Measurements from ENCODE around the gene DUSP12.

Gene DUSP12

GRCh38 chr1:161749509-161750407 is at the start of gene DUSP12:
Gene DUSP12 (plus strand): TSS chr1:161749786. CDS start chr1:161749802, 16 bp downstream.
- Histone ChIP-seq H3K4me2 (ENCODE audit: low read length) (peak within 1 kb of the TSS; percentile 89), H3K27me3 (ENCODE audit: low read depth, low read length) (no peaks in the 10 kb centered on the region), H3K9me3 (ENCODE audit: insufficient read depth, low read length) (peaks cover 7% of the 10 kb centered on the region; the same call in 1 of the 2 replicates), H3K4me1 (ENCODE audit: low read length) (peaks cover 44% of the 10 kb centered on the region), H3K4me3 (ENCODE audit: low read length) (peak within 1 kb of the TSS; percentile 83), H2AFZ (ENCODE audit: low read depth, low read length) (peak within 1 kb of the TSS; percentile 85), H3K27ac (ENCODE audit: low read length) (peak within 1 kb of the TSS; percentile 72), H4K20me1 (ENCODE audit: insufficient read depth, low read length) (peaks cover 5% of the 10 kb centered on the region; the same call in 1 of the 2 replicates), H3K79me2 (ENCODE audit: low read length) (peaks cover 28% of the 10 kb centered on the region), H3K9ac (ENCODE audit: low read length) (peak within 1 kb of the TSS; percentile 77), H3K36me3 (replicated peaks; ENCODE audit: low read depth, low read length) (peaks cover 26% of the 10 kb centered on the region)
- TF ChIP-seq EZH2phosphoT487 (IDR thresholded peaks at IDR 0.05; ENCODE audit: low read depth) (no peak), CTCF (IDR thresholded peaks at IDR 0.05; ENCODE audit: low read depth, low read length) (peak; percentile 48)

GRCh38 chr1:161702250-161702649 is 47.3 kb upstream of the DUSP12 start:
- TF ChIP-seq CTCF (IDR thresholded peaks at IDR 0.05; ENCODE audit: low read depth, low read length) (no peak), EZH2phosphoT487 (IDR thresholded peaks at IDR 0.05; ENCODE audit: low read depth) (no peak)
- Histone ChIP-seq H2AFZ (ENCODE audit: low read depth, low read length) (no peak overlapping the region), H3K4me3 (ENCODE audit: low read length) (no peak overlapping the region), H3K9ac (ENCODE audit: low read length) (no peak overlapping the region), H3K36me3 (replicated peaks; ENCODE audit: low read depth, low read length) (no peaks in the 10 kb centered on the region), H3K27me3 (ENCODE audit: low read depth, low read length) (no peaks in the 10 kb centered on the region), H3K9me3 (ENCODE audit: insufficient read depth, low read length) (no peaks in the 10 kb centered on the region), H3K79me2 (ENCODE audit: low read length) (no peaks in the 10 kb centered on the region), H3K4me1 (ENCODE audit: low read length) (peaks cover 27% of the 10 kb centered on the region), H3K4me2 (ENCODE audit: low read length) (no peak overlapping the region), H3K27ac (ENCODE audit: low read length) (no peak overlapping the region), H4K20me1 (ENCODE audit: insufficient read depth, low read length) (no peaks in the 10 kb centered on the region)

GRCh38 chr1:161705537-161705936 is 44.0 kb upstream of the DUSP12 start:
- H3K9ac ChIP-seq (ENCODE audit: low read length) = peak overlapping the region; percentile 61; the same call in 1 of the 2 replicates
- TF ChIP-seq EZH2phosphoT487 (IDR thresholded peaks at IDR 0.05; ENCODE audit: low read depth) (no peak), CTCF (IDR thresholded peaks at IDR 0.05; ENCODE audit: low read depth, low read length) (no peak)
- peak overlapping the region; percentile 69; the same call in 1 of the 2 replicates for H2AFZ ChIP-seq (ENCODE audit: low read depth, low read length)
- no peaks in the 10 kb centered on the region for H3K9me3 ChIP-seq (ENCODE audit: insufficient read depth, low read length)
- H3K79me2 ChIP-seq (ENCODE audit: low read length) = peaks cover 14% of the 10 kb centered on the region
- H3K27ac ChIP-seq (ENCODE audit: low read length) = peak overlapping the region; percentile 91
- no peaks in the 10 kb centered on the region for H3K27me3 ChIP-seq (ENCODE audit: low read depth, low read length)
- H3K4me2 ChIP-seq (ENCODE audit: low read length) = peak overlapping the region; percentile 80
- H4K20me1 ChIP-seq (ENCODE audit: insufficient read depth, low read length) = no peaks in the 10 kb centered on the region
- peak overlapping the region; percentile 62 for H3K4me3 ChIP-seq (ENCODE audit: low read length)
- peaks cover 60% of the 10 kb centered on the region for H3K4me1 ChIP-seq (ENCODE audit: low read length)
- H3K36me3 ChIP-seq (replicated peaks; ENCODE audit: low read depth, low read length) = no peaks in the 10 kb centered on the region

GRCh38 chr1:161706113-161706481 is 43.5 kb upstream of the DUSP12 start:
- peak overlapping the region; percentile 61 for H3K9ac ChIP-seq (ENCODE audit: low read length)

More at GRCh38 chr1:161706113-161706481, 43.5 kb upstream of the DUSP12 start:
- Histone ChIP-seq H3K4me3 (ENCODE audit: low read length) (peak overlapping the region; percentile 62), H3K4me1 (ENCODE audit: low read length) (peaks cover 65% of the 10 kb centered on the region), H4K20me1 (ENCODE audit: insufficient read depth, low read length) (no peaks in the 10 kb centered on the region), H3K36me3 (replicated peaks; ENCODE audit: low read depth, low read length) (peaks cover 4% of the 10 kb centered on the region), H3K79me2 (ENCODE audit: low read length) (peaks cover 14% of the 10 kb centered on the region), H3K9me3 (ENCODE audit: insufficient read depth, low read length) (no peaks in the 10 kb centered on the region), H3K4me2 (ENCODE audit: low read length) (peak overlapping the region; percentile 80), H3K27me3 (ENCODE audit: low read depth, low read length) (no peaks in the 10 kb centered on the region), H2AFZ (ENCODE audit: low read depth, low read length) (no peak overlapping the region), H3K27ac (ENCODE audit: low read length) (peak overlapping the region; percentile 91)
- TF ChIP-seq CTCF (IDR thresholded peaks at IDR 0.05; ENCODE audit: low read depth, low read length) (no peak), EZH2phosphoT487 (IDR thresholded peaks at IDR 0.05; ENCODE audit: low read depth) (no peak)
